HepG2 (cell line): ENCODE data around the gene ANKRD13D. TPM values are rescaled to one million over a fixed set of nuclear protein-coding genes. Genes with fewer than 3 reads are reported as not detected.

Experiments
- ATAC-seq: fragments of 200-7000 bp; cut with Tn5 transposase; 3 replicates; pipeline ENCODE4 v1.9.1; 2020; ENCODE audit warnings: mild to moderate bottlenecking, moderate library complexity
- BruUV-seq: library from RNA; stranded (reverse); fragments of 400-500 nt; replicated peaks from 2 replicates; lab custom pipeline; 2021; lab: Mats Ljungman, UMichigan
- CTCF ChIA-PET: fragments of 300-600 bp; formaldehyde crosslinking; extraction: SDS; loops from one replicate; lab custom pipeline; 2021; ENCODE audit warnings: low total read pairs, inconsistent platforms, low intra/inter-chr PET ratio; lab: Yijun Ruan, JAX
- POLR2A ChIA-PET: fragments of 350-600 bp; sonication (Branson Sonifier 250); formaldehyde crosslinking; loops from one replicate; lab custom pipeline; 2020; ENCODE audit warnings: antibody characterized with exemption, inconsistent platforms; lab: Yijun Ruan, JAX
- DNase-seq: peaks from one replicate; pipeline ENCODE4 v3.0.0-alpha.2; 2015; ENCODE audit warnings: low spot score
- FAIRE-seq: peaks from 3 replicates; lab custom pipeline; 2011; peaks lifted over from hg19 to GRCh38; lab: Jason Lieb, UNC
- H2AFZ ChIP-seq: one replicate; pipeline ENCODE4 v1.6.1; 2011; ENCODE audit warnings: low read length, inconsistent platforms
- H3K27ac ChIP-seq: fragments of 300-600 bp; 3 replicates; pipeline ENCODE4 v1.8.0; 2011; ENCODE audit warnings: mixed run types, mild to moderate bottlenecking, mixed read lengths, low read length, inconsistent platforms; ENCODE audit not compliant: insufficient read depth; ENCODE audit errors: extremely low read length
- H3K27me3 ChIP-seq, 2 experiments: fragments of 200-600 bp in 1 of 2; 2 replicates in 1 of 2; 3 replicates in 1 of 2; pipeline versions ENCODE4 v1.6.0 to v1.8.0; 2011; ENCODE audit warnings: low read length in 2 of 2, mild to moderate bottlenecking in 2 of 2, moderate library complexity in 2 of 2, inconsistent platforms in 1 of 2; ENCODE audit not compliant: insufficient read depth in 2 of 2, control insufficient read depth in 1 of 2
- H3K36me3 ChIP-seq, 2 experiments: fragments of 200-600 bp in 1 of 2; replicated peaks in 1 of 2; 2 replicates in 1 of 2; 3 replicates in 1 of 2; pipeline versions ENCODE4 v1.5.1 to v1.8.0; 2011; ENCODE audit warnings: low read length in 2 of 2, inconsistent platforms in 1 of 2; ENCODE audit not compliant: insufficient read depth in 2 of 2, control insufficient read depth in 1 of 2
- H3K4me1 ChIP-seq: 2 replicates; pipeline ENCODE4 v1.5.1; 2012; ENCODE audit warnings: low read length, inconsistent platforms; ENCODE audit not compliant: insufficient read depth
- H3K4me2 ChIP-seq: 2 replicates; pipeline ENCODE4 v1.6.0; 2011; ENCODE audit warnings: low read depth, low read length, inconsistent platforms
- H3K4me3 ChIP-seq, 3 experiments: fragments of 200-600 bp in 1 of 3; sonication (generic), shearing (Covaris generic) in 1 of 3; replicated peaks in 1 of 3; 2 replicates each; pipeline ENCODE4 v1.5.1; 2011 to 2016; ENCODE audit warnings: low read length in 3 of 3, inconsistent platforms in 2 of 3, low read depth in 2 of 3, mild to moderate bottlenecking in 2 of 3, control low read depth in 1 of 3, mixed read lengths in 1 of 3; ENCODE audit not compliant: insufficient read depth in 1 of 3
- H3K79me2 ChIP-seq: one replicate; pipeline ENCODE4 v1.6.1; 2011; ENCODE audit warnings: low read length, inconsistent platforms; ENCODE audit not compliant: insufficient read depth
- H3K9ac ChIP-seq: 2 replicates; pipeline ENCODE4 v1.6.0; 2011; ENCODE audit warnings: mild to moderate bottlenecking, low read depth, low read length, inconsistent platforms; ENCODE audit not compliant: insufficient read depth
- H3K9me3 ChIP-seq: 2 replicates; pipeline ENCODE4 v1.5.1; 2012; ENCODE audit warnings: mild to moderate bottlenecking, low read length
- H4K20me1 ChIP-seq: 2 replicates; pipeline ENCODE4 v1.6.0; 2011; ENCODE audit warnings: inconsistent platforms, mild to moderate bottlenecking, low read length, moderate library complexity; ENCODE audit not compliant: insufficient read depth
- DNMT3B ChIP-seq: conservative IDR thresholded peaks from 2 replicates; pipeline ENCODE4 v1.6.1; 2016; ENCODE audit warnings: missing biosample characterization, control low read depth
- HIVEP1 ChIP-seq: sonication (generic); formaldehyde crosslinking; IDR thresholded peaks from 2 replicates; pipeline ENCODE4 v1.4.0; 2020; ENCODE audit warnings: mild to moderate bottlenecking, missing genetic modification reagents
- REXO4 ChIP-seq: sonication (generic); formaldehyde crosslinking; IDR thresholded peaks from 2 replicates; pipeline ENCODE4 v1.8.0; 2022; ENCODE audit warnings: missing genetic modification reagents, mild to moderate bottlenecking, borderline replicate concordance
- SAP130 ChIP-seq: IDR thresholded peaks from 2 replicates; pipeline ENCODE4 v1.6.1; 2016; ENCODE audit warnings: low read depth
- ZBTB38 ChIP-seq: sonication (generic); formaldehyde crosslinking; IDR thresholded peaks from 2 replicates; pipeline ENCODE4 v1.5.1; 2020; ENCODE audit warnings: mild to moderate bottlenecking, missing genetic modification reagents
- ZNF552 ChIP-seq: sonication (generic); formaldehyde crosslinking; IDR thresholded peaks from 2 replicates; pipeline ENCODE4 v1.9.0; 2022; ENCODE audit warnings: missing genetic modification reagents, mild to moderate bottlenecking, borderline replicate concordance
- ZNF879 ChIP-seq: sonication (generic); formaldehyde crosslinking; IDR thresholded peaks from 2 replicates; pipeline ENCODE4 v1.8.1; 2023; ENCODE audit warnings: missing genetic modification reagents
- WGBS: methylation state at CpG from one replicate; pipeline ENCODE4 v1.1.6; 2017; ENCODE audit warnings: low lambda C conversion rate; 5-methylcytosine and 5-hydroxymethylcytosine counted together
- in situ Hi-C: cut with HindIII; loops from 2 replicates; pipeline ENCODE4 v1.10.0; 2017; ENCODE audit warnings: low pct_unique_long_range_greater_than_20kb; ENCODE audit not compliant: extremely low pct_ligation_motif_present
- intact Hi-C: fragments of 100-400 bp; cut with micrococcal nuclease; formaldehyde crosslinking; loops from one replicate; pipeline ENCODE4 v1.10.0; 2022; ENCODE audit not compliant: unreplicated experiment
- polyA plus RNA-seq, 8 experiments: library from polyadenylated mRNA; depleted of rRNA in 3 of 8; stranded (reverse) in 7 of 8; unstranded in 1 of 8; fragments of >200 nt; fragmentation: Illumina TruSeq in 4 of 8; extraction: Trizol in 4 of 8; gene quantifications; 2 replicates each; pipeline versions ENCODE4 v1.2.1 to v1.2.3, GENCODE V29; 2011 to 2016; ENCODE audit warnings: low read depth in 4 of 8, missing spikeins in 1 of 8, mixed read lengths in 1 of 8; ENCODE audit not compliant: insufficient read depth in 1 of 8
- total RNA-seq, 5 experiments: library from RNA; depleted of rRNA; stranded (reverse); fragments of >200 nt; fragmentation: Illumina TruSeq; extraction: Trizol; gene quantifications; 2 replicates each; pipeline ENCODE4 v1.2.3, GENCODE V29; 2016; ENCODE audit warnings: low read depth in 1 of 5
- TF ChIP-seq, protein P1 (sequence below): sonication (generic); formaldehyde crosslinking; IDR thresholded peaks from 2 replicates; pipeline ENCODE4 v1.5.0; 2020; ENCODE audit warnings: missing genetic modification reagents, mild to moderate bottlenecking, borderline replicate concordance

Gene ANKRD13D
- total and polyA plus RNA-seq, 2 of the 13 experiments (the other 11 are each of a cell fraction or from before 2014, with no cell fraction given): 18.6 to 27.3 TPM

GRCh38 chr11:67344264-67344663 is 55.2 kb downstream of the ANKRD13D start (continued):
- TF ChIP-seq ZNF552: no peak
- TF ChIP-seq DNMT3B (CRISPR knock-in tag): no peak
- TF ChIP-seq SAP130 (CRISPR knock-in tag): no peak
- TF ChIP-seq, protein P1, sequence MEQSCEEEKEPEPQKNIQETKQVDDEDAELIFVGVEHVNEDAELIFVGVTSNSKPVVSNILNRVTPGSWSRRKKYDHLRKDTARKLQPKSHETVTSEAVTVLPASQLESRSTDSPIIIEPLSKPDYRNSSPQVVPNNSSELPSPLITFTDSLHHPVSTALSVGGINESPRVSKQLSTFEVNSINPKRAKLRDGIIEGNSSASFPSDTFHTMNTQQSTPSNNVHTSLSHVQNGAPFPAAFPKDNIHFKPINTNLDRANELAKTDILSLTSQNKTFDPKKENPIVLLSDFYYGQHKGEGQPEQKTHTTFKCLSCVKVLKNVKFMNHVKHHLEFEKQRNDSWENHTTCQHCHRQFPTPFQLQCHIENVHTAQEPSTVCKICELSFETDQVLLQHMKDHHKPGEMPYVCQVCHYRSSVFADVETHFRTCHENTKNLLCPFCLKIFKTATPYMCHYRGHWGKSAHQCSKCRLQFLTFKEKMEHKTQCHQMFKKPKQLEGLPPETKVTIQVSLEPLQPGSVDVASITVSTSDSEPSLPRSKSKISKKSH (CRISPR knock-in tag): no peak
- TF ChIP-seq HIVEP1 (CRISPR knock-in tag): no peak
- no peak for TF ChIP-seq ZBTB38 (CRISPR knock-in tag)

GRCh38 chr11:67345247-67345919 is 56.3 kb downstream of the ANKRD13D start:
- peaks cover 16% of the 10 kb centered on the region for H3K4me1 ChIP-seq
- no peaks in the 10 kb centered on the region for H4K20me1 ChIP-seq
- peak; percentile 62 for ATAC-seq
- CTCF ChIA-PET: interaction anchor here (1.8 kb wide), 1 partner anchor 37 kb away, joined by 6 read pairs; no protein-coding TSS in a partner anchor
- POLR2A ChIA-PET: interaction anchor here (0.7 to 2.5 kb wide), 4 partner anchors 9 to 46 kb away, joined by 4 to 11 read pairs (median 7); partner anchors contain the start of genes CLCF1, POLD4 and RAD9A
- H3K9me3 ChIP-seq: no peaks in the 10 kb centered on the region
- no peaks in the 10 kb centered on the region for H3K36me3 ChIP-seq
- no peak for FAIRE-seq
- BruUV-seq: no TSS peak
- H3K27me3 ChIP-seq: no peaks in the 10 kb centered on the region
- H3K79me2 ChIP-seq: no peaks in the 10 kb centered on the region
- intact Hi-C loops: no loop called here
- no peak overlapping the region for H3K4me2 ChIP-seq
- in situ Hi-C loops: no loop called here
- no peak overlapping the region for H3K4me3 ChIP-seq
- H2AFZ ChIP-seq: no peak overlapping the region
- 67% methylated on average over 7 of the region's 8 CpGs for WGBS
- no peak for DNase-seq
- no peak overlapping the region for H3K27ac ChIP-seq
- H3K9ac ChIP-seq: no peak overlapping the region
- TF ChIP-seq ZNF879 (CRISPR knock-in tag): no peak
- TF ChIP-seq REXO4: no peak
